Activated B cell treated with CpG ODN at 0.5 μM for 24 hours (primary cell): ENCODE measurements around the gene SCYGR1. TPM values are rescaled to one million over a fixed set of nuclear protein-coding genes. Genes with fewer than 3 reads are reported as not detected.

Source experiments
- ATAC-seq: fragments of 200-7000 bp; cut with Tn5 transposase; one replicate; pipeline ENCODE4 v1.10.0; 2021; ENCODE audit warnings: low read depth, mild to moderate bottlenecking, moderate library complexity
- CTCF ChIA-PET: fragments of 350-600 bp; sonication (Branson Sonifier 250); formaldehyde crosslinking; loops from one replicate; lab custom pipeline; 2021; ENCODE audit warnings: antibody characterized with exemption; lab: Charles Lee
- POLR2A ChIA-PET: fragments of 350-600 bp; sonication (Branson Sonifier 250); formaldehyde crosslinking; loops from one replicate; lab custom pipeline; 2021; ENCODE audit warnings: antibody characterized with exemption; lab: Charles Lee
- DNase-seq: peaks from one replicate; pipeline ENCODE4 v3.0.0; 2022
- H3K27ac Mint-ChIP-seq: one replicate; pipeline ENCODE4 v1.8.0; 2020; ENCODE audit warnings: mixed read lengths
- H3K27me3 Mint-ChIP-seq: one replicate; pipeline ENCODE4 v1.8.0; 2021; ENCODE audit warnings: mixed read lengths
- H3K36me3 Mint-ChIP-seq: one replicate; pipeline ENCODE4 v1.8.0; 2021; ENCODE audit warnings: low read depth, mixed read lengths
- H3K4me1 Mint-ChIP-seq: one replicate; pipeline ENCODE4 v1.8.0; 2021; ENCODE audit warnings: mixed read lengths
- H3K4me3 Mint-ChIP-seq: one replicate; pipeline ENCODE4 v1.8.0; 2020; ENCODE audit warnings: mild to moderate bottlenecking, mixed read lengths
- H3K9me3 Mint-ChIP-seq: one replicate; pipeline ENCODE4 v1.8.0; 2020; ENCODE audit warnings: mixed read lengths
- intact Hi-C: fragments of 100-400 bp; cut with micrococcal nuclease; formaldehyde crosslinking; loops from one replicate; pipeline ENCODE4 v1.15.1; 2024
- total RNA-seq: library from RNA; stranded (reverse); gene quantifications from 2 replicates; pipeline ENCODE4 v1.2.3, GENCODE V29; 2022
- TF ChIP-seq, protein P1 (sequence below): fragments of 200-600 bp; IDR thresholded peaks from one replicate; pipeline ENCODE4 v1.8.0; 2022; ENCODE audit warnings: antibody characterized with exemption, mild to moderate bottlenecking

SCYGR1 gene
- total RNA-seq, 1 donor from 2014 or later, result not detected

DNA sequence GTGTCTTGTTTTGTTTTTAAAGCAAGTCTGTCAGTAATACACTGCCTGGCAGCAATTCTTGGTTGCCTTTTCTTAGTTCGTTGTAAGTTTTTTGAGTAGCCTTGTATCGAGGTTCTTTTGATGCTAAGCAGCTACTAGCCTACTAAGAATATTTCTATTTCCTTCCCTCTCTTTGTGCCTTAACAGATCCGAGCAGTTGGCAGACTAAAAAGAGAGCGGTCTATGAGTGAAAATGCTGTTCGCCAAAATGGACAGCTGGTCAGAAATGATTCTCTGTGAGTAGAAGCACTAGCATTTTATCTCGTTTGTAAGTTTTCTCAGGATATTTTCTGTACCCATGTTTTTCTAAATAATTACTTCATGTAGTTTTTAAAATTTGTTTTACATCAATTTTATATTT lies 47.6 kb downstream of the SCYGR1 start:
- no peak for DNase-seq
- intact Hi-C loops, result no loop called here

DNA sequence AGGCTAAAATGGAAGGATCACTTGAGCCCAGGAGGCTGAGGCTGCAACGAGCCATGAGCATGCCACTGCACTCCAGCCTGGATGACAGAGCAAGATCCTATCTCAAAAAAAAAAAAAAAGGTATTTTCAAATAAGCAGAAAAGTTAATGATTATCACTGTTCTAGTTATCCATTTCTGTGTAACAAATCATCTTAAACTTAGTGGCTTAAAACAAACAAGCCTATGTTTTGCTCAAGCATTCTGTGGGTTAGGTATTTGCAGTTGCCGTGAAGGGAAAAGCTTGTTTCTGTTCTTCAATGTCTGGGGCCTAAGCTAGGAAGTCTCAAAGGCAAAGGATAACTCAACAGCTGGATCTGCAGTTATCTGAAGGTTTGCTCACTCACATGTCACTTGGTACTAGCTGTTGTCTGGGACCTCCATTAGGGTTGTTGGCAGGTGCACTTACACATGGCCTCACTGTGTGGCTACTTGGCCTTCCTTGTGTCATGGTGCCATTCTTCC lies 48.6 kb downstream of the SCYGR1 start:
- intact Hi-C loops, result no loop called here
- TF ChIP-seq, protein P1, sequence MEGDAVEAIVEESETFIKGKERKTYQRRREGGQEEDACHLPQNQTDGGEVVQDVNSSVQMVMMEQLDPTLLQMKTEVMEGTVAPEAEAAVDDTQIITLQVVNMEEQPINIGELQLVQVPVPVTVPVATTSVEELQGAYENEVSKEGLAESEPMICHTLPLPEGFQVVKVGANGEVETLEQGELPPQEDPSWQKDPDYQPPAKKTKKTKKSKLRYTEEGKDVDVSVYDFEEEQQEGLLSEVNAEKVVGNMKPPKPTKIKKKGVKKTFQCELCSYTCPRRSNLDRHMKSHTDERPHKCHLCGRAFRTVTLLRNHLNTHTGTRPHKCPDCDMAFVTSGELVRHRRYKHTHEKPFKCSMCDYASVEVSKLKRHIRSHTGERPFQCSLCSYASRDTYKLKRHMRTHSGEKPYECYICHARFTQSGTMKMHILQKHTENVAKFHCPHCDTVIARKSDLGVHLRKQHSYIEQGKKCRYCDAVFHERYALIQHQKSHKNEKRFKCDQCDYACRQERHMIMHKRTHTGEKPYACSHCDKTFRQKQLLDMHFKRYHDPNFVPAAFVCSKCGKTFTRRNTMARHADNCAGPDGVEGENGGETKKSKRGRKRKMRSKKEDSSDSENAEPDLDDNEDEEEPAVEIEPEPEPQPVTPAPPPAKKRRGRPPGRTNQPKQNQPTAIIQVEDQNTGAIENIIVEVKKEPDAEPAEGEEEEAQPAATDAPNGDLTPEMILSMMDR, result no peak
- H3K27ac Mint-ChIP-seq, result no peak overlapping the region
- H3K4me3 Mint-ChIP-seq, result no peak overlapping the region
- ChIA-PET POLR2A (no interaction called here), CTCF (no interaction called here)
- no peaks in the 10 kb centered on the region for H3K27me3 Mint-ChIP-seq
- H3K9me3 Mint-ChIP-seq, result no peaks in the 10 kb centered on the region
- H3K4me1 Mint-ChIP-seq, result no peaks in the 10 kb centered on the region
- DNase-seq, result no peak
- no peak for ATAC-seq
- H3K36me3 Mint-ChIP-seq, result peaks cover 69% of the 10 kb centered on the region

More for the DNA sequence above, 47.6 kb downstream of the SCYGR1 start:
- ATAC-seq, result no peak
- POLR2A ChIA-PET, result no interaction called here
- H3K36me3 Mint-ChIP-seq, result peaks cover 62% of the 10 kb centered on the region
- TF ChIP-seq, protein P1, result no peak
- no peaks in the 10 kb centered on the region for H3K9me3 Mint-ChIP-seq
- CTCF ChIA-PET, result no interaction called here
- H3K4me1 Mint-ChIP-seq, result no peaks in the 10 kb centered on the region
- no peak overlapping the region for H3K4me3 Mint-ChIP-seq
- no peak overlapping the region for H3K27ac Mint-ChIP-seq
- no peaks in the 10 kb centered on the region for H3K27me3 Mint-ChIP-seq

Other genes with a start within 250 kb of the SCYGR1 start
- gene COL4A4, start 223.7 kb downstream of the SCYGR1 start, total RNA-seq, result 9.3 and 10.9 TPM in 2 replicates
- 15.5 and 18.3 TPM in 2 replicates for gene COL4A3, start 223.3 kb downstream of the SCYGR1 start, total RNA-seq
- 66.4 and 78.9 TPM in 2 replicates for gene MFF, start 62.7 kb downstream of the SCYGR1 start, total RNA-seq
- not detected in 2 replicates for gene TM4SF20, start 8.6 kb downstream of the SCYGR1 start, total RNA-seq
- gene AGFG1, start 84.2 kb upstream of the SCYGR1 start, total RNA-seq, result 108 and 125 TPM in 2 replicates
- not detected in 2 replicates for gene SCYGR2, start 210.9 kb upstream of the SCYGR1 start, total RNA-seq
- not detected in 2 replicates for gene SCYGR3, start 226.9 kb upstream of the SCYGR1 start, total RNA-seq
- gene SCYGR4, start 229.5 kb upstream of the SCYGR1 start, total RNA-seq, result not detected in 2 replicates